GM23338 (cell line): ENCODE measurements around the gene ASB9. TPM values are rescaled to one million over a fixed set of nuclear protein-coding genes. Genes with fewer than 3 reads are reported as not detected.
A peak's percentile ranks its signal among the peaks of the same experiment; 100 is the strongest.

Experiments used
- ATAC-seq: fragments of 200-7000 bp; cut with Tn5 transposase; 3 replicates; pipeline ENCODE4 v1.9.1; 2020
- DNase-seq: peaks from one replicate; pipeline ENCODE4 v3.0.0-alpha.2; 2015; ENCODE audit warnings: low spot score
- H2AFZ ChIP-seq: fragments of 200-600 bp; sonication (generic); 2 replicates; pipeline ENCODE4 v1.8.0; 2016; ENCODE audit warnings: antibody characterized with exemption, mild to moderate bottlenecking, moderate library complexity
- H3F3A ChIP-seq: fragments of 200-600 bp; sonication (generic); replicated peaks from 2 replicates; pipeline ENCODE4 v1.8.0; 2017; ENCODE audit warnings: antibody characterized with exemption, mixed run types, low read depth
- H3K27ac ChIP-seq: fragments of 200-600 bp; sonication (generic); 2 replicates; pipeline ENCODE4 v1.6.1; 2016; ENCODE audit warnings: low read depth
- H3K27me3 ChIP-seq: fragments of 200-600 bp; sonication (generic); 2 replicates; pipeline ENCODE4 v1.8.0; 2016; ENCODE audit warnings: mild to moderate bottlenecking, mixed run types, moderate library complexity; ENCODE audit not compliant: insufficient read depth
- H3K36me3 ChIP-seq: fragments of 200-600 bp; sonication (generic); 2 replicates; pipeline ENCODE4 v1.8.0; 2016; ENCODE audit warnings: mild to moderate bottlenecking; ENCODE audit not compliant: insufficient read depth
- H3K4me1 ChIP-seq: fragments of 200-600 bp; sonication (generic); 2 replicates; pipeline ENCODE4 v1.8.0; 2016; ENCODE audit warnings: mild to moderate bottlenecking, moderate library complexity; ENCODE audit not compliant: insufficient read depth
- H3K4me2 ChIP-seq: fragments of 200-600 bp; sonication (generic); 2 replicates; pipeline ENCODE4 v1.7.1; 2017; ENCODE audit warnings: mixed run types
- H3K4me3 ChIP-seq: fragments of 200-600 bp; sonication (generic); 2 replicates; pipeline ENCODE4 v1.6.1; 2016; ENCODE audit warnings: mixed run types
- H3K79me2 ChIP-seq: fragments of 200-600 bp; sonication (generic); replicated peaks from 2 replicates; pipeline ENCODE4 v1.8.0; 2017; ENCODE audit warnings: mild to moderate bottlenecking; ENCODE audit not compliant: insufficient read depth
- H3K9me2 ChIP-seq: fragments of 200-600 bp; sonication (generic); 2 replicates; pipeline ENCODE4 v1.8.0; 2017; ENCODE audit not compliant: insufficient read depth
- H4K20me1 ChIP-seq: fragments of 200-600 bp; sonication (generic); replicated peaks from 2 replicates; pipeline ENCODE4 v1.8.0; 2017; ENCODE audit warnings: mild to moderate bottlenecking; ENCODE audit not compliant: insufficient read depth
- H3K27ac Mint-ChIP-seq: 2 replicates; pipeline ENCODE4 v1.8.0; 2020; ENCODE audit warnings: inconsistent platforms, mild to moderate bottlenecking, moderate library complexity, mixed read lengths
- H3K27me3 Mint-ChIP-seq: 3 replicates; pipeline ENCODE4 v1.8.0; 2022; ENCODE audit warnings: low read depth, mild to moderate bottlenecking, moderate library complexity, mixed read lengths, inconsistent platforms; ENCODE audit not compliant: insufficient read depth, poor library complexity
- H3K36me3 Mint-ChIP-seq: 3 replicates; pipeline ENCODE4 v1.8.0; 2021; ENCODE audit warnings: low read depth, mild to moderate bottlenecking, inconsistent platforms, moderate library complexity, mixed read lengths
- H3K4me1 Mint-ChIP-seq: 3 replicates; pipeline ENCODE4 v1.8.0; 2020; ENCODE audit warnings: mild to moderate bottlenecking, inconsistent platforms, mixed read lengths
- H3K4me3 Mint-ChIP-seq: 3 replicates; pipeline ENCODE4 v1.8.0; 2021; ENCODE audit warnings: moderate library complexity, mild to moderate bottlenecking, inconsistent platforms, mixed read lengths
- H3K9me3 Mint-ChIP-seq: 3 replicates; pipeline ENCODE4 v1.8.0; 2020; ENCODE audit warnings: moderate library complexity, mild to moderate bottlenecking, inconsistent platforms, mixed read lengths
- CREB1 ChIP-seq: fragments of 250-450 bp; sonication (Bioruptor Pico); IDR thresholded peaks from 2 replicates; pipeline ENCODE4 v1.5.0; 2020; ENCODE audit warnings: low read depth, mild to moderate bottlenecking, moderate library complexity
- EZH2phosphoT487 ChIP-seq: fragments of 200-600 bp; sonication (generic); IDR thresholded peaks from one replicate; pipeline ENCODE4 v1.8.1; 2018; ENCODE audit warnings: antibody characterized with exemption; ENCODE audit not compliant: unreplicated experiment
- JUNB ChIP-seq: IDR thresholded peaks from one replicate; pipeline ENCODE4 v1.6.1; 2016; ENCODE audit warnings: antibody characterized with exemption; ENCODE audit not compliant: unreplicated experiment
- long read RNA-seq: library from polyadenylated mRNA; unstranded; transcript quantifications from one replicate; pipeline ENCODE4 v2.0.0, GENCODE V29; 2020; ENCODE audit not compliant: unreplicated experiment
- polyA plus RNA-seq: library from polyadenylated mRNA; unstranded; fragments of >200 nt; fragmentation: Nextera tagmentation; extraction: Ambion mirVana; gene quantifications from 2 replicates; pipeline ENCODE4 v1.2.1, GENCODE V29; 2016
- total RNA-seq: library from RNA; depleted of rRNA; stranded (reverse); fragments of >200 nt; shearing (Covaris generic); gene quantifications from 2 replicates; pipeline ENCODE4 v1.2.3, GENCODE V29; 2014; rRNA removed
- TF ChIP-seq, protein P1 (sequence below): fragments of 250-450 bp; sonication (Bioruptor Pico); IDR thresholded peaks from 2 replicates; pipeline ENCODE4 v1.5.0; 2020; ENCODE audit warnings: mild to moderate bottlenecking, moderate library complexity
- TF ChIP-seq, protein P2 (sequence below): IDR thresholded peaks from 2 replicates; pipeline ENCODE4 v1.6.1; 2016; ENCODE audit warnings: antibody characterized with exemption

Gene ASB9
- total RNA-seq (0.42 and 2.1 TPM in 2 replicates), polyA plus RNA-seq (0.37 TPM in 1 of 2 replicates, not detected in the other)
- long read RNA-seq, partial matches to known transcripts = 0 of 1 reads
- long read RNA-seq, other reads (novel, unspliced or antisense) = 0 of 1 reads

GRCh38 chrX:15269618-15270521, at the start of gene ASB9:
Gene ASB9, minus strand, starts transcription at chrX:15270083. Its CDS starts 209 bp downstream, at chrX:15269874.
- H3K27ac ChIP-seq = no peak within 1 kb of the TSS
- H3K4me1 ChIP-seq = no peaks in the 10 kb centered on the region; the same call in 1 of the 2 replicates
- H3K27ac Mint-ChIP-seq = peak within 1 kb of the TSS; percentile 80; the same call in 1 of the 2 replicates
- no peaks in the 10 kb centered on the region for H4K20me1 ChIP-seq
- H3K36me3 Mint-ChIP-seq = no peaks in the 10 kb centered on the region
- peak within 1 kb of the TSS; percentile 76; the same call in 1 of the 2 replicates for H2AFZ ChIP-seq
- H3K9me3 Mint-ChIP-seq = no peaks in the 10 kb centered on the region
- peak; percentile 5 for DNase-seq
- H3K36me3 ChIP-seq = no peaks in the 10 kb centered on the region
- no peaks in the 10 kb centered on the region for H3K27me3 ChIP-seq
- no peaks in the 10 kb centered on the region for H3K9me2 ChIP-seq
- H3K4me3 ChIP-seq = no peak within 1 kb of the TSS
- H3K4me3 Mint-ChIP-seq = no peak within 1 kb of the TSS; the same call in 2 of the 3 replicates
- peaks cover 5% of the 10 kb centered on the region for H3K27me3 Mint-ChIP-seq
- no peaks in the 10 kb centered on the region for H3F3A ChIP-seq
- H3K4me1 Mint-ChIP-seq = peaks cover 9% of the 10 kb centered on the region; the same call in 2 of the 3 replicates
- no peak for TF ChIP-seq CREB1 (CRISPR knock-in tag)
- peak; percentile 51 for ATAC-seq
- H3K79me2 ChIP-seq = no peaks in the 10 kb centered on the region
- no peak within 1 kb of the TSS for H3K4me2 ChIP-seq

DNA sequence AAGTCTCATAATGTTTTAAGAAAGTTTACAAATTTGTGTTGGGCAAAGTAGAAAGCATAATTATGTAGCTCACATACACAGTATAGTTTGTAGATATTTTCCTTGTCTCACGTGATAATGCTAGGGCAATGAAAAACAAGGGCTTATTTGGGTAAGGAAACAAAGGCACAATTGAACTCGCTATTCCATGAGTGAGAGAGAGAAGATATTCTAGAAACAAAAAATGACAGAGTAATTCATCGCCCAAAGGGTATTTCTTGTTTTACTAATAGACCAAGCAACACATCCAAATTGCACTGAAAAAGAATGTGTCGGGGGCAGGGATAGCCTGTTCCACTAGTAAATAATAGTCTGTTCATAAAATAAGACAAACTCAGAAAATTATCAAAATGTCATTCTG, 49.2 kb upstream of the ASB9 start:
- Mint-ChIP-seq H3K27ac (no peak overlapping the region), H3K36me3 (peaks cover 16% of the 10 kb centered on the region; the same call in 2 of the 3 replicates), H3K9me3 (no peaks in the 10 kb centered on the region), H3K27me3 (no peaks in the 10 kb centered on the region), H3K4me1 (no peaks in the 10 kb centered on the region), H3K4me3 (no peak overlapping the region)
- Histone ChIP-seq H3K27ac (no peak overlapping the region), H4K20me1 (no peaks in the 10 kb centered on the region), H3K4me3 (no peak overlapping the region), H3K4me2 (no peak overlapping the region), H3K79me2 (no peaks in the 10 kb centered on the region), H3K4me1 (no peaks in the 10 kb centered on the region), H3K9me2 (no peaks in the 10 kb centered on the region), H3K36me3 (no peaks in the 10 kb centered on the region), H2AFZ (no peak overlapping the region), H3K27me3 (no peaks in the 10 kb centered on the region), H3F3A (no peaks in the 10 kb centered on the region)
- ATAC-seq (no peak), DNase-seq (no peak)
- TF ChIP-seq JUNB (no peak), EZH2phosphoT487 (no peak)
- TF ChIP-seq, protein P1, sequence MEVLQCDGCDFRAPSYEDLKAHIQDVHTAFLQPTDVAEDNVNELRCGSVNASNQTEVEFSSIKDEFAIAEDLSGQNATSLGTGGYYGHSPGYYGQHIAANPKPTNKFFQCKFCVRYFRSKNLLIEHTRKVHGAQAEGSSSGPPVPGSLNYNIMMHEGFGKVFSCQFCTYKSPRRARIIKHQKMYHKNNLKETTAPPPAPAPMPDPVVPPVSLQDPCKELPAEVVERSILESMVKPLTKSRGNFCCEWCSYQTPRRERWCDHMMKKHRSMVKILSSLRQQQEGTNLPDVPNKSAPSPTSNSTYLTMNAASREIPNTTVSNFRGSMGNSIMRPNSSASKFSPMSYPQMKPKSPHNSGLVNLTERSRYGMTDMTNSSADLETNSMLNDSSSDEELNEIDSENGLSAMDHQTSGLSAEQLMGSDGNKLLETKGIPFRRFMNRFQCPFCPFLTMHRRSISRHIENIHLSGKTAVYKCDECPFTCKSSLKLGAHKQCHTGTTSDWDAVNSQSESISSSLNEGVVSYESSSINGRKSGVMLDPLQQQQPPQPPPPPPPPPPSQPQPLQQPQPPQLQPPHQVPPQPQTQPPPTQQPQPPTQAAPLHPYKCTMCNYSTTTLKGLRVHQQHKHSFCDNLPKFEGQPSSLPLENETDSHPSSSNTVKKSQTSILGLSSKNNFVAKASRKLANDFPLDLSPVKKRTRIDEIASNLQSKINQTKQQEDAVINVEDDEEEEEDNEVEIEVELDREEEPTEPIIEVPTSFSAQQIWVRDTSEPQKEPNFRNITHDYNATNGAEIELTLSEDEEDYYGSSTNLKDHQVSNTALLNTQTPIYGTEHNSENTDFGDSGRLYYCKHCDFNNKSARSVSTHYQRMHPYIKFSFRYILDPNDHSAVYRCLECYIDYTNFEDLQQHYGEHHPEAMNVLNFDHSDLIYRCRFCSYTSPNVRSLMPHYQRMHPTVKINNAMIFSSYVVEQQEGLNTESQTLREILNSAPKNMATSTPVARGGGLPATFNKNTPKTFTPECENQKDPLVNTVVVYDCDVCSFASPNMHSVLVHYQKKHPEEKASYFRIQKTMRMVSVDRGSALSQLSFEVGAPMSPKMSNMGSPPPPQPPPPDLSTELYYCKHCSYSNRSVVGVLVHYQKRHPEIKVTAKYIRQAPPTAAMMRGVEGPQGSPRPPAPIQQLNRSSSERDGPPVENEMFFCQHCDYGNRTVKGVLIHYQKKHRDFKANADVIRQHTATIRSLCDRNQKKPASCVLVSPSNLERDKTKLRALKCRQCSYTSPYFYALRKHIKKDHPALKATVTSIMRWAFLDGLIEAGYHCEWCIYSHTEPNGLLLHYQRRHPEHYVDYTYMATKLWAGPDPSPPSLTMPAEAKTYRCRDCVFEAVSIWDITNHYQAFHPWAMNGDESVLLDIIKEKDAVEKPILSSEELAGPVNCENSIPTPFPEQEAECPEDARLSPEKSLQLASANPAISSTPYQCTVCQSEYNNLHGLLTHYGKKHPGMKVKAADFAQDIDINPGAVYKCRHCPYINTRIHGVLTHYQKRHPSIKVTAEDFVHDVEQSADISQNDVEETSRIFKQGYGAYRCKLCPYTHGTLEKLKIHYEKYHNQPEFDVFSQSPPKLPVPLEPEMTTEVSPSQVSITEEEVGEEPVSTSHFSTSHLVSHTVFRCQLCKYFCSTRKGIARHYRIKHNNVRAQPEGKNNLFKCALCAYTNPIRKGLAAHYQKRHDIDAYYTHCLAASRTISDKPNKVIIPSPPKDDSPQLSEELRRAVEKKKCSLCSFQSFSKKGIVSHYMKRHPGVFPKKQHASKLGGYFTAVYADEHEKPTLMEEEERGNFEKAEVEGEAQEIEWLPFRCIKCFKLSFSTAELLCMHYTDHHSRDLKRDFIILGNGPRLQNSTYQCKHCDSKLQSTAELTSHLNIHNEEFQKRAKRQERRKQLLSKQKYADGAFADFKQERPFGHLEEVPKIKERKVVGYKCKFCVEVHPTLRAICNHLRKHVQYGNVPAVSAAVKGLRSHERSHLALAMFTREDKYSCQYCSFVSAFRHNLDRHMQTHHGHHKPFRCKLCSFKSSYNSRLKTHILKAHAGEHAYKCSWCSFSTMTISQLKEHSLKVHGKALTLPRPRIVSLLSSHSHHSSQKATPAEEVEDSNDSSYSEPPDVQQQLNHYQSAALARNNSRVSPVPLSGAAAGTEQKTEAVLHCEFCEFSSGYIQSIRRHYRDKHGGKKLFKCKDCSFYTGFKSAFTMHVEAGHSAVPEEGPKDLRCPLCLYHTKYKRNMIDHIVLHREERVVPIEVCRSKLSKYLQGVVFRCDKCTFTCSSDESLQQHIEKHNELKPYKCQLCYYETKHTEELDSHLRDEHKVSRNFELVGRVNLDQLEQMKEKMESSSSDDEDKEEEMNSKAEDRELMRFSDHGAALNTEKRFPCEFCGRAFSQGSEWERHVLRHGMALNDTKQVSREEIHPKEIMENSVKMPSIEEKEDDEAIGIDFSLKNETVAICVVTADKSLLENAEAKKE (CRISPR knock-in tag) = no peak
- TF ChIP-seq, protein P2, sequence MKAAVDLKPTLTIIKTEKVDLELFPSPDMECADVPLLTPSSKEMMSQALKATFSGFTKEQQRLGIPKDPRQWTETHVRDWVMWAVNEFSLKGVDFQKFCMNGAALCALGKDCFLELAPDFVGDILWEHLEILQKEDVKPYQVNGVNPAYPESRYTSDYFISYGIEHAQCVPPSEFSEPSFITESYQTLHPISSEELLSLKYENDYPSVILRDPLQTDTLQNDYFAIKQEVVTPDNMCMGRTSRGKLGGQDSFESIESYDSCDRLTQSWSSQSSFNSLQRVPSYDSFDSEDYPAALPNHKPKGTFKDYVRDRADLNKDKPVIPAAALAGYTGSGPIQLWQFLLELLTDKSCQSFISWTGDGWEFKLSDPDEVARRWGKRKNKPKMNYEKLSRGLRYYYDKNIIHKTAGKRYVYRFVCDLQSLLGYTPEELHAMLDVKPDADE = no peak
